HepG2 (cell line): ENCODE results near the gene ROBO2. TPM values are rescaled to one million over a fixed set of nuclear protein-coding genes. Genes with fewer than 3 reads are reported as not detected.

Experiments
- ATAC-seq: fragments of 200-7000 bp; cut with Tn5 transposase; 3 replicates; pipeline ENCODE4 v1.9.1; 2020; ENCODE audit warnings: mild to moderate bottlenecking, moderate library complexity
- BruUV-seq: library from RNA; stranded (reverse); fragments of 400-500 nt; replicated peaks from 2 replicates; lab custom pipeline; 2021; lab: Mats Ljungman, UMichigan
- CTCF ChIA-PET: fragments of 300-600 bp; formaldehyde crosslinking; extraction: SDS; loops from one replicate; lab custom pipeline; 2021; ENCODE audit warnings: low total read pairs, inconsistent platforms, low intra/inter-chr PET ratio; lab: Yijun Ruan, JAX
- POLR2A ChIA-PET: fragments of 350-600 bp; sonication (Branson Sonifier 250); formaldehyde crosslinking; loops from one replicate; lab custom pipeline; 2020; ENCODE audit warnings: antibody characterized with exemption, inconsistent platforms; lab: Yijun Ruan, JAX
- DNase-seq: peaks from one replicate; pipeline ENCODE4 v3.0.0-alpha.2; 2015; ENCODE audit warnings: low spot score
- FAIRE-seq: peaks from 3 replicates; lab custom pipeline; 2011; peaks lifted over from hg19 to GRCh38; lab: Jason Lieb, UNC
- H2AFZ ChIP-seq: one replicate; pipeline ENCODE4 v1.6.1; 2011; ENCODE audit warnings: low read length, inconsistent platforms
- H3K27ac ChIP-seq: fragments of 300-600 bp; 3 replicates; pipeline ENCODE4 v1.8.0; 2011; ENCODE audit warnings: mixed run types, mild to moderate bottlenecking, mixed read lengths, low read length, inconsistent platforms; ENCODE audit not compliant: insufficient read depth; ENCODE audit errors: extremely low read length
- H3K27me3 ChIP-seq, 2 experiments: fragments of 200-600 bp in 1 of 2; 2 replicates in 1 of 2; 3 replicates in 1 of 2; pipeline versions ENCODE4 v1.6.0 to v1.8.0; 2011; ENCODE audit warnings: low read length in 2 of 2, mild to moderate bottlenecking in 2 of 2, moderate library complexity in 2 of 2, inconsistent platforms in 1 of 2; ENCODE audit not compliant: insufficient read depth in 2 of 2, control insufficient read depth in 1 of 2
- H3K36me3 ChIP-seq, 2 experiments: fragments of 200-600 bp in 1 of 2; replicated peaks in 1 of 2; 2 replicates in 1 of 2; 3 replicates in 1 of 2; pipeline versions ENCODE4 v1.5.1 to v1.8.0; 2011; ENCODE audit warnings: low read length in 2 of 2, inconsistent platforms in 1 of 2; ENCODE audit not compliant: insufficient read depth in 2 of 2, control insufficient read depth in 1 of 2
- H3K4me1 ChIP-seq: 2 replicates; pipeline ENCODE4 v1.5.1; 2012; ENCODE audit warnings: low read length, inconsistent platforms; ENCODE audit not compliant: insufficient read depth
- H3K4me2 ChIP-seq: 2 replicates; pipeline ENCODE4 v1.6.0; 2011; ENCODE audit warnings: low read depth, low read length, inconsistent platforms
- H3K4me3 ChIP-seq, 3 experiments: fragments of 200-600 bp in 1 of 3; sonication (generic), shearing (Covaris generic) in 1 of 3; replicated peaks in 1 of 3; 2 replicates each; pipeline ENCODE4 v1.5.1; 2011 to 2016; ENCODE audit warnings: low read length in 3 of 3, inconsistent platforms in 2 of 3, low read depth in 2 of 3, mild to moderate bottlenecking in 2 of 3, control low read depth in 1 of 3, mixed read lengths in 1 of 3; ENCODE audit not compliant: insufficient read depth in 1 of 3
- H3K79me2 ChIP-seq: one replicate; pipeline ENCODE4 v1.6.1; 2011; ENCODE audit warnings: low read length, inconsistent platforms; ENCODE audit not compliant: insufficient read depth
- H3K9ac ChIP-seq: 2 replicates; pipeline ENCODE4 v1.6.0; 2011; ENCODE audit warnings: mild to moderate bottlenecking, low read depth, low read length, inconsistent platforms; ENCODE audit not compliant: insufficient read depth
- H3K9me3 ChIP-seq: 2 replicates; pipeline ENCODE4 v1.5.1; 2012; ENCODE audit warnings: mild to moderate bottlenecking, low read length
- H4K20me1 ChIP-seq: 2 replicates; pipeline ENCODE4 v1.6.0; 2011; ENCODE audit warnings: inconsistent platforms, mild to moderate bottlenecking, low read length, moderate library complexity; ENCODE audit not compliant: insufficient read depth
- ATF5 ChIP-seq: sonication (generic); formaldehyde crosslinking; IDR thresholded peaks from 2 replicates; pipeline ENCODE4 v1.4.0; 2020; ENCODE audit warnings: mild to moderate bottlenecking, low read depth, missing genetic modification reagents
- CCAR2 ChIP-seq: fragments of 200-400 bp; formaldehyde crosslinking; optimal IDR thresholded peaks from 2 replicates; pipeline ENCODE3; 2018; ENCODE audit warnings: low read depth, mild to moderate bottlenecking, low read length, moderate library complexity
- JARID2 ChIP-seq: sonication (generic); formaldehyde crosslinking; IDR thresholded peaks from 2 replicates; pipeline ENCODE4 v1.8.1; 2023; ENCODE audit warnings: missing genetic modification reagents, inconsistent platforms; ENCODE audit not compliant: insufficient replicate concordance
- REPIN1 ChIP-seq: sonication (generic); formaldehyde crosslinking; IDR thresholded peaks from 2 replicates; pipeline ENCODE4 v1.8.0; 2022; ENCODE audit warnings: missing genetic modification reagents, low read depth, mild to moderate bottlenecking, borderline replicate concordance
- TFE3 ChIP-seq: IDR thresholded peaks from 2 replicates; pipeline ENCODE4 v1.6.1; 2016
- THAP8 ChIP-seq: sonication (generic); formaldehyde crosslinking; IDR thresholded peaks from 2 replicates; pipeline ENCODE4 v1.5.1; 2020; ENCODE audit warnings: missing genetic modification reagents, mild to moderate bottlenecking, borderline replicate concordance
- ZNF318 ChIP-seq: sonication (generic); formaldehyde crosslinking; IDR thresholded peaks from 2 replicates; pipeline ENCODE4 v1.4.0; 2020; ENCODE audit warnings: mild to moderate bottlenecking, missing genetic modification reagents
- ZNF33B ChIP-seq: sonication (generic); formaldehyde crosslinking; IDR thresholded peaks from 2 replicates; pipeline ENCODE4 v1.5.1; 2020; ENCODE audit warnings: mild to moderate bottlenecking, missing genetic modification reagents
- ZNF660 ChIP-seq: sonication (generic); formaldehyde crosslinking; IDR thresholded peaks from 2 replicates; pipeline ENCODE4 v1.5.1; 2020; ENCODE audit warnings: mild to moderate bottlenecking, low read depth, missing genetic modification reagents, borderline replicate concordance
- ZNF816 ChIP-seq: sonication (generic); formaldehyde crosslinking; IDR thresholded peaks from 2 replicates; pipeline ENCODE4 v1.8.0; 2022; ENCODE audit warnings: missing genetic modification reagents, mild to moderate bottlenecking, borderline replicate concordance
- ZNF878 ChIP-seq: sonication (generic); formaldehyde crosslinking; IDR thresholded peaks from 2 replicates; pipeline ENCODE4 v1.8.1; 2023; ENCODE audit warnings: mild to moderate bottlenecking, missing genetic modification reagents, moderate library complexity
- WGBS: methylation state at CpG from one replicate; pipeline ENCODE4 v1.1.6; 2017; ENCODE audit warnings: low lambda C conversion rate; 5-methylcytosine and 5-hydroxymethylcytosine counted together
- in situ Hi-C: cut with HindIII; loops from 2 replicates; pipeline ENCODE4 v1.10.0; 2017; ENCODE audit warnings: low pct_unique_long_range_greater_than_20kb; ENCODE audit not compliant: extremely low pct_ligation_motif_present
- intact Hi-C: fragments of 100-400 bp; cut with micrococcal nuclease; formaldehyde crosslinking; loops from one replicate; pipeline ENCODE4 v1.10.0; 2022; ENCODE audit not compliant: unreplicated experiment
- polyA plus RNA-seq, 8 experiments: library from polyadenylated mRNA; depleted of rRNA in 3 of 8; stranded (reverse) in 7 of 8; unstranded in 1 of 8; fragments of >200 nt; fragmentation: Illumina TruSeq in 4 of 8; extraction: Trizol in 4 of 8; gene quantifications; 2 replicates each; pipeline versions ENCODE4 v1.2.1 to v1.2.3, GENCODE V29; 2011 to 2016; ENCODE audit warnings: low read depth in 4 of 8, missing spikeins in 1 of 8, mixed read lengths in 1 of 8; ENCODE audit not compliant: insufficient read depth in 1 of 8
- total RNA-seq, 5 experiments: library from RNA; depleted of rRNA; stranded (reverse); fragments of >200 nt; fragmentation: Illumina TruSeq; extraction: Trizol; gene quantifications; 2 replicates each; pipeline ENCODE4 v1.2.3, GENCODE V29; 2016; ENCODE audit warnings: low read depth in 1 of 5

Gene ROBO2
- total and polyA plus RNA-seq, 2 of the 13 experiments (the other 11 are each of a cell fraction or from before 2014, with no cell fraction given): not detected

- Histone ChIP-seq H4K20me1 (no peaks in the 10 kb centered on the region), H3K4me1 (no peaks in the 10 kb centered on the region), H3K9me3 (no peaks in the 10 kb centered on the region), H3K27me3 (no peaks in the 10 kb centered on the region), H3K9ac (no peak overlapping the region), H3K4me2 (no peak overlapping the region), H2AFZ (no peak overlapping the region), H3K36me3 (no peaks in the 10 kb centered on the region), H3K27ac (no peak overlapping the region), H3K4me3 (no peak overlapping the region), H3K79me2 (no peaks in the 10 kb centered on the region)
- TF ChIP-seq ZNF878 (no peak), ZNF318 (no peak), REPIN1 (CRISPR knock-in tag) (no peak), TFE3 (CRISPR knock-in tag) (no peak), ZNF660 (CRISPR knock-in tag) (no peak), ATF5 (CRISPR knock-in tag) (no peak), JARID2 (CRISPR knock-in tag) (no peak), ZNF816 (CRISPR knock-in tag) (no peak), CCAR2 (no peak), ZNF33B (CRISPR knock-in tag) (no peak), THAP8 (CRISPR knock-in tag) (no peak)
- DNase-seq (no peak), FAIRE-seq (no peak), ATAC-seq (no peak)
- intact Hi-C loops: no loop called here
- CTCF ChIA-PET: no interaction called here
- WGBS: 56% methylated on average over 4 of the region's 11 CpGs
- BruUV-seq: no TSS peak
- in situ Hi-C loops: no loop called here
- POLR2A ChIA-PET: no interaction called here
These were observed 164.9 kb downstream of the ROBO2 start for GRCh38 chr3:77204788-77205187.
